HK-2 (cell line): ENCODE measurements around the gene TENM3.

Source experiments
- DNase-seq: peaks from one replicate; pipeline ENCODE4 v3.0.0-alpha.2; 2018; ENCODE audit not compliant: unreplicated experiment

Gene TENM3

GRCh38 chr4:182842759-182843390 is 599.7 kb downstream of the TENM3 start:
- DNase-seq, result no peak

GRCh38 chr4:182843808-182844325 is 600.7 kb downstream of the TENM3 start:
- DNase-seq, result no peak

GRCh38 chr4:182845618-182846017 is 602.4 kb downstream of the TENM3 start:
- no peak for DNase-seq

GRCh38 chr4:182846036-182846435 is 602.8 kb downstream of the TENM3 start:
- no peak for DNase-seq

GRCh38 chr4:182847576-182848450 is 604.6 kb downstream of the TENM3 start:
- no peak for DNase-seq

- DNase-seq, result no peak
Measured at GRCh38 chr4:182848685-182849084, 605.5 kb downstream of the TENM3 start.
